Neural progenitor cell (in vitro differentiated cells): ENCODE measurements around the gene CEBPE. TPM values are rescaled to one million over a fixed set of nuclear protein-coding genes. Genes with fewer than 3 reads are reported as not detected.

Experiments
- DNase-seq: peaks from one replicate; pipeline ENCODE4 v3.0.0-alpha.2; 2016; ENCODE audit warnings: low spot score
- H2AFZ ChIP-seq: fragments of 200-600 bp; sonication (generic); replicated peaks from 2 replicates; pipeline ENCODE4 v1.6.1; 2016; ENCODE audit warnings: antibody characterized with exemption
- H3F3A ChIP-seq: fragments of 200-600 bp; sonication (generic); 2 replicates; pipeline ENCODE4 v1.6.1; 2016; ENCODE audit warnings: antibody characterized with exemption, low read depth
- H3K27ac ChIP-seq: fragments of 200-600 bp; sonication (generic); 2 replicates; pipeline ENCODE4 v1.5.1; 2016; ENCODE audit warnings: mild to moderate bottlenecking
- H3K27me3 ChIP-seq: fragments of 200-600 bp; sonication (generic); 2 replicates; pipeline ENCODE4 v1.6.1; 2016; ENCODE audit warnings: mild to moderate bottlenecking, moderate library complexity
- H3K36me3 ChIP-seq: fragments of 200-600 bp; sonication (generic); 2 replicates; pipeline ENCODE4 v1.5.1; 2016
- H3K4me1 ChIP-seq: fragments of 200-600 bp; sonication (generic); 2 replicates; pipeline ENCODE4 v1.6.1; 2016; ENCODE audit warnings: mixed run types
- H3K4me2 ChIP-seq: fragments of 200-600 bp; sonication (generic); 2 replicates; pipeline ENCODE4 v1.6.1; 2016
- H3K4me3 ChIP-seq: fragments of 200-600 bp; sonication (generic); 2 replicates; pipeline ENCODE4 v1.5.1; 2016
- H3K79me2 ChIP-seq: fragments of 200-600 bp; sonication (generic); 2 replicates; pipeline ENCODE4 v1.6.1; 2016; ENCODE audit warnings: low read depth
- H3K9ac ChIP-seq: fragments of 200-600 bp; sonication (generic); 2 replicates; pipeline ENCODE4 v1.6.1; 2016
- H3K9me3 ChIP-seq: fragments of 200-600 bp; sonication (generic); 2 replicates; pipeline ENCODE4 v1.5.1; 2016; ENCODE audit warnings: low read depth
- H4K20me1 ChIP-seq: fragments of 200-600 bp; sonication (generic); 2 replicates; pipeline ENCODE4 v1.6.1; 2016; ENCODE audit warnings: low read depth
- H3K27ac Mint-ChIP-seq: 3 replicates; pipeline ENCODE4 v1.8.0; 2021; ENCODE audit warnings: mixed read lengths
- H3K27me3 Mint-ChIP-seq: 2 replicates; pipeline ENCODE4 v1.8.0; 2022; ENCODE audit warnings: low read depth, mild to moderate bottlenecking, inconsistent platforms, moderate library complexity, mixed read lengths; ENCODE audit not compliant: insufficient read depth
- H3K36me3 Mint-ChIP-seq: 3 replicates; pipeline ENCODE4 v1.8.0; 2021; ENCODE audit warnings: mixed read lengths
- H3K4me1 Mint-ChIP-seq: 3 replicates; pipeline ENCODE4 v1.8.0; 2021; ENCODE audit warnings: mixed read lengths
- H3K4me3 Mint-ChIP-seq: 3 replicates; pipeline ENCODE4 v1.8.0; 2021; ENCODE audit warnings: mild to moderate bottlenecking, moderate library complexity, mixed read lengths
- H3K9me3 Mint-ChIP-seq: 3 replicates; pipeline ENCODE4 v1.8.0; 2020; ENCODE audit warnings: mixed read lengths
- CTCF ChIP-seq: fragments of 200-600 bp; sonication (generic); IDR thresholded peaks from 2 replicates; pipeline ENCODE4 v1.5.1; 2017; ENCODE audit warnings: antibody characterized with exemption, mild to moderate bottlenecking
- EZH2 ChIP-seq: fragments of 200-600 bp; sonication (generic); IDR thresholded peaks from 2 replicates; pipeline ENCODE4 v1.6.1; 2017; ENCODE audit warnings: antibody characterized with exemption, mild to moderate bottlenecking, moderate library complexity
- EZH2phosphoT487 ChIP-seq: fragments of 200-600 bp; sonication (generic); IDR thresholded peaks from 2 replicates; pipeline ENCODE4 v1.6.1; 2017; ENCODE audit warnings: antibody characterized with exemption
- total RNA-seq: library from RNA; depleted of rRNA; stranded (reverse); fragments of >200 nt; gene quantifications from 2 replicates; pipeline ENCODE4 v1.2.3, GENCODE V29; 2015; ENCODE audit warnings: low replicate concordance

Gene CEBPE
- total RNA-seq, 1 donor from 2014 or later: not detected

GRCh38 chr14:23093991-23094665 lies 24.9 kb downstream of the CEBPE start:
- Histone ChIP-seq H3K36me3 (peaks cover 11% of the 10 kb centered on the region), H3F3A (peaks cover 35% of the 10 kb centered on the region), H3K4me2 (peak overlapping the region; percentile 97), H3K9me3 (no peaks in the 10 kb centered on the region), H2AFZ (peak overlapping the region; percentile 98), H3K4me1 (peaks cover 14% of the 10 kb centered on the region), H4K20me1 (peaks cover 51% of the 10 kb centered on the region), H3K79me2 (peaks cover 89% of the 10 kb centered on the region), H3K27me3 (no peaks in the 10 kb centered on the region), H3K9ac (peak overlapping the region; percentile 97), H3K27ac (peak overlapping the region; percentile 94), H3K4me3 (peak overlapping the region; percentile 92)
- Mint-ChIP-seq H3K4me1 (peaks cover 20% of the 10 kb centered on the region), H3K36me3 (peaks cover 29% of the 10 kb centered on the region), H3K27ac (no peak overlapping the region), H3K9me3 (no peaks in the 10 kb centered on the region), H3K4me3 (no peak overlapping the region), H3K27me3 (no peaks in the 10 kb centered on the region)
- TF ChIP-seq CTCF (peak; percentile 41), EZH2phosphoT487 (no peak)
- DNase-seq: no peak

- Histone ChIP-seq H3K36me3 (peaks cover 16% of the 10 kb centered on the region), H3K79me2 (peaks cover 87% of the 10 kb centered on the region), H3K9me3 (no peaks in the 10 kb centered on the region), H3K27me3 (no peaks in the 10 kb centered on the region), H4K20me1 (peaks cover 54% of the 10 kb centered on the region), H3K4me3 (peak overlapping the region; percentile 92), H3F3A (peaks cover 35% of the 10 kb centered on the region), H3K27ac (no peak overlapping the region), H3K9ac (peak overlapping the region; percentile 97), H3K4me2 (peak overlapping the region; percentile 97), H2AFZ (no peak overlapping the region), H3K4me1 (peaks cover 14% of the 10 kb centered on the region)
- Mint-ChIP-seq H3K27me3 (no peaks in the 10 kb centered on the region), H3K36me3 (peaks cover 25% of the 10 kb centered on the region), H3K9me3 (no peaks in the 10 kb centered on the region), H3K4me3 (no peak overlapping the region), H3K27ac (no peak overlapping the region), H3K4me1 (peaks cover 20% of the 10 kb centered on the region)
- no peak for TF ChIP-seq CTCF
- no peak for DNase-seq
These were observed 25.5 kb downstream of the CEBPE start for GRCh38 chr14:23093526-23093925.

- Histone ChIP-seq H3K27ac (no peak overlapping the region), H3K9ac (peak overlapping the region; percentile 97), H3K4me2 (peak overlapping the region; percentile 97), H3K4me3 (peak overlapping the region; percentile 92), H3K9me3 (no peaks in the 10 kb centered on the region), H3K27me3 (no peaks in the 10 kb centered on the region), H4K20me1 (peaks cover 56% of the 10 kb centered on the region), H3K36me3 (peaks cover 20% of the 10 kb centered on the region), H2AFZ (no peak overlapping the region), H3F3A (peaks cover 35% of the 10 kb centered on the region), H3K4me1 (peaks cover 14% of the 10 kb centered on the region), H3K79me2 (peaks cover 87% of the 10 kb centered on the region)
- no peak for DNase-seq
- no peaks in the 10 kb centered on the region for H3K9me3 Mint-ChIP-seq
- no peak overlapping the region for H3K4me3 Mint-ChIP-seq
- TF ChIP-seq CTCF: no peak
- TF ChIP-seq EZH2: no peak
- no peak for TF ChIP-seq EZH2phosphoT487
- H3K36me3 Mint-ChIP-seq: peaks cover 25% of the 10 kb centered on the region
- H3K27me3 Mint-ChIP-seq: no peaks in the 10 kb centered on the region
- H3K4me1 Mint-ChIP-seq: peaks cover 20% of the 10 kb centered on the region
- no peak overlapping the region for H3K27ac Mint-ChIP-seq
These were observed 26.0 kb downstream of the CEBPE start for GRCh38 chr14:23093104-23093503.
